ENCODE results near the gene HOTAIR.
A peak's percentile ranks its signal among the peaks of the same experiment; 100 is the strongest.

Gene HOTAIR

DNA sequence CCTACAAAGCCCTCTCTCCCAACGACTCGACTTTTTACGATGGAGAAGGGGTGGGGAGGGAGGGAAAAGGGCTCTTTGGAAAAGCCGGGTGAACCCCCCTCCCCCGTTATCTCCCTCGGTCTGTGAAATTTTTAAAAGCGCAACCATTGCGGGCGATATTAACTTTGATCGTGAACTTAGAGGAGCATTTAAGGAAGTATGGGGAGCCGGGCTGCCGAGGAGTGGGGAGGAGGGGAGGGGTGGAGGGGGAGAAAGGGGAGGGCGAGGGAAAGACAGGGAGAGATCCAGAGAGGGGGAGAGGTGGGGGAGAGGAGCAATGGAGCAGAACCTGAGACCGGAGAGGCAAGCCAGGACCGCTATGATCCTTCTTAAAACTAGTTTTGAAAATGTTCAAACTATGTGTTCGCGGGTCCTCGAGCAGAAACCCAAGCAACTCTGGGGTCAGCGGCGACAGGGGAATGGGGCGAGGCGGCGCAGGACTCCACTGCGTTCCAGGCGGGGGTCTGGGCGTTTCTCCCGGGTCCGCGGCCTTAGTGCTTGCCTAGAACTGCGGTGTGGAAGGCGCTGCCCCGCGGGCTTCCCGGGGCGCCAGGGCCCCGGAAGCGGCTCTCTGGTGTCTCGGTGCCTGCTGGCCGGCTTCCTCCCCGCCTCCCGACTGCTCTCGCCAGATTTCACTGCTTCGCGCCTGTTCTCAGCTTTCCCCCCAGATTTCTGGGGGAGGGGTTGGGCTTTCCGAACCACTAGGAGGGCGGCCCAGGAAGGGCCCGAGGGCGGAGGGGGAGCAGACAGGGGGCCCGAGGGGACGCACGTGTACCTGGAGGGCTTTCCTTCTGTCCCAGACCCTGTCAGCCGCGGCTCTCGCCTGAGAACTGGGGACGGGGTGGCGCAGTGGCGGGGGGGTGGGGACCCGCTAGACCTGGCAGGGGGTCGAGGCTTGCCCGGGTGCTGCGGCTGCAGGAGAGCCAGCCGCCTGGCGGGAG, at the start of gene HOTAIR:
TSS of gene HOTAIR (minus strand) at position 871 of the 980 bp plus-strand sequence.
- peak; percentile 44 for DNase-seq (ENCODE audit: low spot score)

DNA sequence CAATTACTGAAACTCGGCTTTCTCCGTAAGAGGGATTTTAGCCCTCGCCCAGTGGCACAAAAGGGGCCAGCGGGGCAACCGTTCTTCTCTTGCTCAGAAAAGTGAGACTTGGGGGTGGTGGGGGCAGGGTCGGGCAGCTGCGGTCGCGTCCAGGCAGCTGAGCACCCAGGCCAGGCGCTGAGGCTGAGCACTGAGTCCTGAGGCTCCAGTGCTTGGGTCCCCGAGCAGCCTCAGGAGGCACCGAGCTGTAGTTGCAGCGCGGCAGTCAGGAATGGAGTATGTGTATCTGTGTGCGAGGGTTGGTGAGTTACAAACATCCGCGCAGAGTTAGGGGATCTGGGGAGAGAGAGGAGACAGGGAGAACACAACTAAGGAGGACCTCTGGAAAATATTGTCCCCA, 49.4 kb upstream of the HOTAIR start:
- DNase-seq (ENCODE audit: low spot score), result no peak

DNA sequence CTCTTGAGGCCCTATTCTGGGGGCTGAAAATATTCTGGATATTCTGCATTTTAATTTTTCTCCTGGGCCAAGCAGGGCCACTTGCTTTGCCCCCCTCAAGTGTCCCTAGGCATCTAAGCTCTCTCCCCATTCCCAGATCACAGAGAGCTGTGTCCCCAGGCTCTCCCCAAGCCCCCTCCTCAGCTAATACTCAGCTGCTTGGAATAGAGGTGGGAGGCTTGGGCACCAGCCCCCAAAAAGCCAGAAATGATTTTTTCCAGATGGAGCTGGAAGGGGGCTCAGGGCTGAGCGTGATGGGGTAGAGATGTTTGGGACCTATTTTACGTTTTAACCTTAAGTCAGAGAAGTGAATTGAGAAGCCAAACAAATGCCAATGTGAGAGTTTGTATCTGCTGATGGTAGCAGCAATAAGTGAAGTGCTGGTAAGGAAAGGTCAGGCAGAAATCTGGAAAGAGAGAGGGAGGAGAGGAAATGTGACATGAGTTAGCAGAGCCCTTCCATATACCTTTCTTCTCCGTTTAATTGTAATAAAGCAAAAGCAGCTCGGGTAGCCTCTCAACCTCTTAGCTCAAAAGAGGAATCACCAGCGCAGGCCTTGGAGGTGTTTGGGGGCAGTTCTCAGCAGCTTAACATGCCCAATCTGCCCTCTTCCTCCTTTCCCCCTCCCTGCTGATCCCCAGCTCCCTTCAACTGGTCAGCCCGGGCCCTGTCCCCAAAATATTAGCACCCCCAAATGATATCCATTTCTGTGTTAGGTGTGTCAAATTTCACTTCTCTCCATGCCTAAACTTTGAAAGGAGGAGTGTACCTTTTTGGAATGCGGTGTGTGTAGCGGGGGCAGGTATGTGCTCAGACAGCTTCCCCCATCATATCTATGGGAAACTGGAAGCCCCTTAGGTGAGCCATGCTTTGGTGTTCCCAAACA, 48.5 kb upstream of the HOTAIR start:
- DNase-seq (ENCODE audit: low spot score), result no peak

DNA sequence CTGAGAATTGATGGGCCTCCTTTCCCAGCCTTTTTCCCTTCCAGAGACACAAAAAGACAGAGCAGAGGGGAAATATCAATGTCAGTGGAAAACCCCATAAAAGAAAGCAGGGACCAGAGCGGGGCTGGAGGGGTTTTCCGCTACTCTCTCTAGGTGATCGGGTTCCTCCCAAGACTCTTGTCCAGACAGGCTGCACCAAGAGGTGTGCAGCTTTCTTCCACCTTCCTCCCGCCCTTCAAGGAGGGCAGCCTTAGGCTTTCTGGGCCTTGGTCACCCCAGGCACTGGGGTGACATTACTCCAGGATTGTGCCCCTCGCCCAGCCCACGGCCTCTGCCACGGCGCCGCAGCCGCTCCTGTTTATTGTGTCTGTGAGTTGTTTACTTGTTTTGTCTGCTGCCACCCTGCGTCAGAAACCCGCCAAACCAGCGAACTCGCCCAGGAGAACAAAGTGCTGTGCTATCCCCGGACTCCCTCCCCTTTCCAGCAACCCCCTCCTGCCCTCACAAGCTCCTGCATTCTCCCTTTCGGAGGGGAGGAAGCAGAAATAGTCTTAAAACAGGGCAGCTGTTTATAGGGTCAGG, 46.8 kb upstream of the HOTAIR start:
- DNase-seq (ENCODE audit: low spot score), result no peak

DNA sequence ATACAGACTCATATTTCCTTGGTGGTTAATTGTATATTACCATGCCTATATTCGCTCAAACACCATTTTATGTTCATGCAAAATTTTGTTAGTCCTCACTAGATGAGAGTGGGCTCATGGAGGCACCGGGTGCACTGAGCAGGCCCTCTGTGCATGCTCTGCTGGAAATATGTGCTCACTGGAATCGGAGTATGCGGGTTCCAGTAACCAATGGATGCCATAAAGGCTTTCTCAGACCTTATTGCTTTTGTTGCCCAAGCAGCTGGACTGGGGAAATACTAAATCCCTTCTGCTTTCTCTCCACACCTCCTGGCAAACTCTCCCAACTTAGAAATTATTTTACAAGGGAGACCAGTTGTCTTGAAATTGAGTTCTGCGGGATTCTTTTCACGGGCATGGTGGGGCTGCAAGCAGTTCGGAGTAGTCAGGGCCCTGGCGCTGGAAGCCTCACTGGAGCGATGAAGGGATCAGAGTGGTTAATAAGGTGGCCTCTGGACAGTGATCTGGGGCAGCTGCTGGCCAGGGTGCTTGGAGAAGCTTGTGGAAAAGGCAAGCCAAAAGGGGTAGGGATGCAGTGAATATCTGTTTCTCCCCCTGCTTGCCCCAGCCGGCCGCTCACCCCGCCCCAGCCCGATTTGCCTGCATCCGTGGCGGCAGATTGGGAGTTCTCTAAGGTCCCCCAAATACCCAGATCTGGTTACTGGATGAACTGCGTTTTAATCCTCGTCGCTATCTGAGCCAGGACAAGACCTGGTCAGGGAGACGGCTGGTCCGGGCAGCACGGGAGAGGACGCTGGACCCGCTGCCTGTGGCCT, 46.0 kb upstream of the HOTAIR start:
- DNase-seq (ENCODE audit: low spot score), result no peak

DNA sequence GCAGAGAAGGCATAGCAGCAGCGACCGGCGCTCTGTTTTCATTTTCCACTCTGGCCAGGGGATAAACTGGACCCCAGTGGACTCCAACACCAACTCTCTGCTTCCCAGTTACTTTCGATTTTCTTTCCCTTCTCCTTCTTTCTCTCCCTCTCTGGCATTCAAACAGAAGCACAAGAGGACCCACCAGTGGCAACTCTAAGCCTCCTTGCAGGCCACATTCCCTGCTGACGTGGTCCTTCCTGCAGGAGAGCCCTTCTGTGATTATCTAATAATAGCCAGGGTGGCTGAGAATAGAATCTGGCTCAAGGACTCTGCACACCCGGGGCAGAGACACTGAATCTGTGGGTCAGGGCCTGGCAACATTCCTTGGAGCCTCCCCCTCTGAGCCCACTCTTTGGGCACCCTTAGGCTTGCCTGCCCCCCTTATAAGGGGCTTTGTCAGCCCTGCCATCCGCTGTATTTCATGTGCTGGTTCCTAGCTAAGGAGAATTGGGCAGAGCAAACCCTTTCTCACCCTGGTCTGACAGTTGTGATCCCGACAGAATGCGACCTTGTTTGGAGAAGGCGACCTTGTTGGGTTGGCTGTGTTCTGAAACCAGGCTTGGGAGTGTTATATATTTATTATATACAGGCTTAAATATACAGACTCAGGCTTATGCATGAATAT, 45.3 kb upstream of the HOTAIR start:
- DNase-seq (ENCODE audit: low spot score), result no peak

DNA sequence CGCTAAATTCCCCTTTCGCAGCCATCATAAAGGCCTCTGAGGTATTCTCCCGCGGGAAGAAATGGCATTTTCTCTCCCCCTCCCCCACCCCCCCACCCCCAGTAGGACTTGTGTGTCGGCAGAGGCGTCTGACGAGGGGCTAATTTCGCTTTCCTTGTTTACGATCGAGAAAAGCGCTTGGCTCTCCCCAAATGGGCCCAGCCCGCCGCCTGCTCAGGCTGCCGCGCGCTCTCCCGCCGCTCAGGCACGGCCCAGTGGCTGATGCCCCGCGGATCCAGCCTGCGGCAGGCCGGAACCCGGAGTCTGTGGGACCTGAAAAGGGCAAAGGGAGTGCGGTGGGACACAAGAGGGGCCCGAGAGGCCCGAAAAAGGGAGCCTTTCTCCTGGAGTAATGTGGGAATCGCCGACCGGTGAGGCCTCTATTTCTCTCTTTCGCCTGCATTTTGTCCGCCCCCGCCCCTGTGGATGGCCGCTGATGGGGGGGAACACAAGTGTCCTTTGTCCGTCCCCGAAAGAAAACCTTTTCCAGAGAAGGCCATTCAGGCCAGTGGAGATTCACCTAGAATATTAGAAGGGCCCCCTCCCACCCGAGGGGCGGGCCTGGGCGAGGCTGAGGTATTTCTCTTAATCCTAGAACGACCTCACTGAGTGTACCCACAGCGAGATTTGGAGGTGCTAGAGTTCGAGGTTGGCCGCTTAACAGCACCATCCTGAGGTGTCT, 44.5 kb upstream of the HOTAIR start:
- no peak for DNase-seq (ENCODE audit: low spot score)

DNA sequence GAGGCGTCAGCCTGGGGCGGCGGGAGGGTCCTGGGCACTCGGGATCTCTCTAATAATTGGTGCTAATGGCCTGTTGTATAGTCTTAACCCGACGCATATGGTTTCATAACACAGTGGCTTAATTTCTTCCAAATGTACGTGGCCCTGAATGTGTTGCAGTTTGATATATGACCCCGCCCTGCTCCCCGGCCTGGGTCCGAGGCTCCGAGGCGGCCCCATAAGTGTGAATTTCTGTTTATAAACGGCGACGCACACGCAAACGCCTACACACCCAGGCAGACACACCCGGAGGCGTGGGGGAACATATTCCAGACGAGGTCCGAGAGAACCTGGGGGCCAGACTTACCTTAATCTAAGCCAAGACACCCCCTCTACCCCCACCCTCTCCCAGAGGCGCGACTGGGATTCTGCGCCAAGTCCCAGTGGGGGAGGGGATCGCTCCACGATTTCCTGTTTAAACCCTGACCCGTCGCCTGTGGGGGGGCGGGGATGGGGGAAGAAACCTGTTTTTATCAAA, 43.8 kb upstream of the HOTAIR start:
- no peak for DNase-seq (ENCODE audit: low spot score)

DNA sequence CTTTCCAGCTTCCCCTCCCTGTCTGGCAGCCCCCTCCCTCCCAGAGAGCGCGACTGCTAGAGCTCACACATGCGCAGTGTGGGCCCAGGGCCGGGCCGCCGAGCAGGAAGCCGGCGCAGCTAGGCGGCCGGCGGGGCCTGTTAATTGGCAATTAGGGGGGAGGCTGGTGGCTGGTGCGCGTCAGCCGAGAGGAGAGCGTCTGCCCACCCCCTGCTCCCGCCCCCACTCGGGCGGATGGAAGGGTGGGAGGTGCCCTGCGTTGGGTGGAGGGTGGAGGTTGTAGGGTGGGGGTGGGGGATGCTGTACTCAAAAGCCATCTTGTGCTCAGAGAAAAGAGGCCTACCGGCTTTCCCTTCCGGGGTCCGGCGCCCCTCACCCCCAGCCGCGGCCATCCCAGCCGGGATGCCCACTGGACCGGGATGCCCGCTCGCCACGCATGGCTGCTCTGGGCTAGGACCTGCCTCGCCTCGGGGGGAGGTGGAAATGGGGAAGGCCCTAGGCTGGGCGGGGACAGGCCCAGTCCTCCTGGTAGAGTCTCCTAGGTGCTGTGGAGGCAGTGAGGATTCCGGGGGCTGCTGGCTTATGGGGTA, 43.2 kb upstream of the HOTAIR start:
- peak; percentile 98 for DNase-seq (ENCODE audit: low spot score)

DNA sequence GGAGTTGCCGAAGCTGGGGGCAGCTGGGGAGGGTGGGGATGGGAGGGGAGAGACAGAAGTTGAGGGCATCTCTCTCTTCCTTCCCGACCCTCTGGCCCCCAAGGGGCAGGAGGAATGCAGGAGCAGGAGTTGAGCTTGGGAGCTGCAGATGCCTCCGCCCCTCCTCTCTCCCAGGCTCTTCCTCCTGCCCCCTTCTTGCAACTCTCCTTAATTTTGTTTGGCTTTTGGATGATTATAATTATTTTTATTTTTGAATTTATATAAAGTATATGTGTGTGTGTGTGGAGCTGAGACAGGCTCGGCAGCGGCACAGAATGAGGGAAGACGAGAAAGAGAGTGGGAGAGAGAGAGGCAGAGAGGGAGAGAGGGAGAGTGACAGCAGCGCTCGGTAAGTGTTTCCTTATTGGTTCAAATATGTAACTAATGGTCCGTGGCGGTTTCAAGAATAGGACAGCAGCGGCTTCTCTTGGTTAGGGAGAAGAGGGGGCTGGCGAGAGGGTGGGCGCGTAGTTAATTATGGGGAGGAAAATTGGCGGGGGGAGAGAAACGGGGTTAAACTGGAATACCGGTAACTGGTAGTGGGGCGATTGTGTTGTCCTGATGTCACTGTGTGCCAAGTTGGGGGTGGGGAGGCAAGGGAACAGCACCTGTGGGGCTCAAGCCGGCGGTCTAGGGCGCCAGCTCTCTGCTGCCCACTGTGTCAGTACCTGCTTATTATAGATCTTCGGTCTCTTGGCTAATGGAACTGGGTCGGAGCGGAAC, 42.5 kb upstream of the HOTAIR start:
- no peak for DNase-seq (ENCODE audit: low spot score)

DNA sequence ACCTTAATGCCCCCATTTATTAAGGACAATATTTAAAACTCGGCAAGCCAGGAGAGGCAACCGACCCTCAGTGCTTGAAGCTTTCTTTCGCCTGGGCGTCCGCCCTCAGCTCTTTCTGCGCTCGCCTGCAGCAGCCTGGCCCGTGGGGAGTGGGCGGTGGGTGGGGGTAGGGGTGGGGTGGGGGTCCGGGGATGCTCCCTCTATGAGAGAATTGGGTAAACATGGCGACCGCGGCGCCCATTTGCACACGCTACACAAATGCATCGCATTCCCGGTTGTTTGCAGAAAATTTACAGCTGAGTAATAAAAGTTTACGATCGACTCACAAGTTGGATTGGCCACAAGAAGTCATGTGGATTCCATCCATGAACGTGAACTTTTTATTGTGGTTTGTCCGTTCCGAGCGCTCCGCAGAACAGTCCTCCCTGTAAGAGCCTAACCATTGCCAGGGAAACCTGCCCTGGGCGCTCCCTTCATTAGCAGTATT, 41.8 kb upstream of the HOTAIR start:
- DNase-seq (ENCODE audit: low spot score), result peak; percentile 69

DNA sequence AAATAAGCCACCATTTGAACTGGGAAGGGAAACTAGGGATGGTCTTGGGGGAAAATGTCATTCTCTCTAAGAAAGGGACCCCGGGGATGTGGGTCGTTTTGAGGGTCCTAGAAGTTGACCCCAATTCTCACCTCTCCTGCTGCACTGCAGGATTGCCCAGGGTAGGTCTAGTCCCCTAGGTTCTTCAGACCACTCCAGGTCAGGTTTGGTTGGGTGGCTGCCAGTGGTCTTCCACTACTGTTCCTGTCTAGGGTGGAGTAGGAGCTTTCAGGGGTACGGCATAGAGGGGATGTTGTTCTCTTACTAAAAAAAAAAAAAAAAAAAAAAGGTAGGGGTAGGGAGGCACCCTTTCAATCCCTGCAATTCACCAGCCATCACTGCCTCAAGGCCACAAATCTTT, 41.3 kb upstream of the HOTAIR start:
- no peak for DNase-seq (ENCODE audit: low spot score)

DNA sequence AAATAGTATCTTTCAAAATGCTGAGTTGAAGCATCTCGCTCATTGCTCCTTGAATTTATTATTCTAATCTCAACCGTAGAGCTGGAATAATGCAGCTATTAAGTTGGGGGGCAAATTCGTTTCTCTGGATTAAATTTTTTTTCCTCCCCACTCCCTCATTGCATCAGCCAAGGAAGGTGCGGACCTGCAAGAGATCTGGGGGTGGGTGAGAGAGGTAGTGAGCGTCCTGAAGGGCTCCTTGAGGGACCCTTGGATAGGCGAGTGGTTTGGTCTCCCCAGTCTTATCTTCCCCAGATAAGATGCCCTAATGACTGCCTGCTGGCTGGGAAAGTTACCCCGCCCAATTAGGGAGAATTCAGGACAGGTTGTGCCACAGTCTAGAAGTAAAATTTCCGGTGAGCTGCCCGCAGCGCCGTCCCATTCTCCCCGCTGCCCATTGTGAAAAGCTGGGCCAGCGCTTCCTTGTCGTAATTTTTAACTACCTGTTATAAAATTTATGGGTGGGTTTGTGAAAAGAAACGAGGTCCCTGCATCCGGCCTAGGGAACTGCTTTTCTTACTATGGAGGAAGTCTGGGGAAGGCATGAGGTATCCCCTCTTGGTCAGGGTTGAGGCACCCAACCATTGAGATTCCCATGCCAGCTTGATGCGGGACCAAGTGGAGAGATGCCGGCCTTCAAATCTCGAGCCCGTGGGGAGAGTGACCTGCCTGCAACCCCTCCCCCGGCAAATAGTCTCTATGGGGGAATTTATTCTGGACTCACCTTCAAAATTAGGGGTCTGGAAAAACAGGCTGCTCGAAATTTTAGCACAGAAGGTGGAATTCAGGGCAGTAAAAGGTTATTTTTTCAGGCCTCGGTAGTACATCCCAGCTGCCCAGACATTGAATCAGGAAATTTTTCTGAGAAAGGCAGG, 40.5 kb upstream of the HOTAIR start:
- DNase-seq (ENCODE audit: low spot score), result no peak

DNA sequence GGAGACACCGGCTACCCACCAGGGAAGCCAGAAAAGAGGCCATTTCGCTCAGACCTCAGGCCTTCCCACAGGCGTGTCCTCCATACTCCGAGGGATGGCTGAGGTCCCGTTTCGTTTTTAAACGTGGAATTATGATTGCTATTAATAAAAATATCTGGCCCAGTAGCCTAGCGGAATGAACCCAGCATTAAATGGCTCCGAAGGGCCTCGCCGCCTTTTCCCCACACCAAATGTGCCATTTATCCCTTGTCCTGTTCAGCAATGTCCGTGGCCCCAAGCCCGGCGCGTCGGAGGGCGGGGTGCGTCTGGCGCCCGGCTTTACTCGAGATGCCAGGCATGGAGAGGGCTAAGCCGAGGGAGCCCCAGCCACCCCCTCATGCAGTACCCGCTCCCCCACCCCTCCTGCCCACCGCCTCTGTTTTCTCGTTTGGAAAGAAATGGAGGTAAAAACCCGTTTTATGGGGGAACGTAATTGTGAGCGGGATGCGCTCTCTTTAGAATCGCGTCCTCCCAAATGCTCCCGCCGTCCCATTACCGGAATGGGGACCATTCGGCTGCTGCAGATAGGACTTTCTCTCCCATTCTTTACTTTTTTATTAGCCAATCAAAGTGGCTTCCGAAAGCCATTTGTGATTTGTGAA, 39.7 kb upstream of the HOTAIR start:
- no peak for DNase-seq (ENCODE audit: low spot score)

DNA sequence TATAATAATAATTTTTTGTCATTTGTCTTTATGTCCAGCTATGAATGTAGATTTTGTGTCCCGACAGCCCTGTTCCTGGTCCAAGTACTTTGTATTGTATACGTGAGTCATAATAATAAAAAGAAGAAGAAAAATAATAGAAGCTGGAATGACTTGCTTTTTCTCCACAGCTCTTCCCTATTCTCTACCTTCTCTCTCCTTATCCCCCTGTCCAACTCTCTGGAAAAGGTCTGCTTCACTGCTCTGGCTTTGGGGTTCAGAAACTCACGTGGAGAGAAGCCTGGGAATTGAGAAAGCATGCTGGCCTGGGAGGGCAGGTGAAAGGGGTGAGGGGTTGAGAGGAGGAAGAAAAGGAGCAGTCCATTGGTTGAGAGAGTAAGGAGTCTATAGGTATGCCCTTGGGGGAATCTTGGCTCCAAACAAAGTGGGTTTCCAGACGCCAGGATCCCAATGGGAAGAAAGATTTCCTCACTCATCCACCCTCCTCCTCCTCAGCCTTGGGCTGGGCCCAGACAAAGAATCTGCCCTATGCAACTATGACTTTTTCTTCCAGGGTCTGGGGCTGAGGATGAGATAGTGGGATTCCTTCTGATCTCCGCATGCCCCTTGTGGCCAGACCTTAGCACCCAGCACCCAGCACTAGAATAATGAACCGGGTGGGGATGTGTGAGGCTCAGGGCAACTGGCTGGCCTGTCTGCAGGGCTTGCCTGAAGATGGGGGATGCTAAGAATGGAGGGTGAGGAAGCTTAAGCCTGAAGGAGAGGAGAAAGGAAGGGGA, 38.1 kb upstream of the HOTAIR start:
- no peak for DNase-seq (ENCODE audit: low spot score)

Data from AG20443 (cell line).